ENCODE measurements around the gene BCL2. TPM values are rescaled to one million over a fixed set of nuclear protein-coding genes. Genes with fewer than 3 reads are reported as not detected.
A peak's percentile ranks its signal among the peaks of the same experiment; 100 is the strongest.

Gene BCL2
- total RNA-seq, 1 donor from 2014 or later: 145 TPM

DNA sequence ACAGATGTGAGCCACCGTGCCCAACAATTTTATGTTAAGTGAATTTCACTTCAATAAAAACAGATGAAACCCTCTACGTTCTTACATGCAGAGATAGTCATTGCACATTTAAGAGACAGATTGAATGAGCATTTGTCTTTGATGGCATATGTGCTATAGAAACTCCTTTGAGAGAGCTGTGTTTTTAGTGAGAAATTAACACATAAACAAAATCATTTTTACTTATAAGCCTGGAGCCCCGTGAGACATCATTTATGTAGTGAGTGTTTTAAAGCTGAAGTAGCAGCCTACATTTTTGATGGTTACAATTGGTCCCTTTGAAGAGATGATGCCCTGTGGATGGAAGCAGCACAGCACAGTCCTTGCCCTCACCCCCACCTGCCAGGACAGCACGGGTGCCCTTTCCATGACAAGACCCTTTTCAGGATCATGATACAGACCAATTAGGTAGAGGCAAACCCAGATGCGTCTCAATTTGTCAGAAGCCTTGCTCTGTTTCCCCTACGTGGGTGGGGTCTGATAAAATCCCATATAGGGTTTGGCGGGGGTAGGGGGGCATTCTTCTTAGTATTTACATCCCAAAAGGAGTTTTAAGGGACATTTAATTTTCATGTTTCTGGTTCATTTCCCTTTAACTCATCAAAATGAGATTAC, 237.1 kb downstream of the BCL2 start:
- ATAC-seq (ENCODE audit: low read depth) (no peak), DNase-seq (no peak)
- Mint-ChIP-seq H3K27ac (no peak overlapping the region), H3K27me3 (no peaks in the 10 kb centered on the region), H3K4me1 (peaks cover 15% of the 10 kb centered on the region), H3K9me3 (peaks cover 7% of the 10 kb centered on the region), H3K4me3 (no peak overlapping the region), H3K36me3 (ENCODE audit: low read depth) (no peaks in the 10 kb centered on the region)
- POLR2A ChIA-PET: no interaction called here
- CTCF ChIA-PET: interaction anchor here (1.1 kb wide), 1 partner anchor 65 kb away, joined by 4 read pairs; no protein-coding TSS in a partner anchor
- intact Hi-C loops (cut with micrococcal nuclease): no loop called here
- TF ChIP-seq, protein P1, sequence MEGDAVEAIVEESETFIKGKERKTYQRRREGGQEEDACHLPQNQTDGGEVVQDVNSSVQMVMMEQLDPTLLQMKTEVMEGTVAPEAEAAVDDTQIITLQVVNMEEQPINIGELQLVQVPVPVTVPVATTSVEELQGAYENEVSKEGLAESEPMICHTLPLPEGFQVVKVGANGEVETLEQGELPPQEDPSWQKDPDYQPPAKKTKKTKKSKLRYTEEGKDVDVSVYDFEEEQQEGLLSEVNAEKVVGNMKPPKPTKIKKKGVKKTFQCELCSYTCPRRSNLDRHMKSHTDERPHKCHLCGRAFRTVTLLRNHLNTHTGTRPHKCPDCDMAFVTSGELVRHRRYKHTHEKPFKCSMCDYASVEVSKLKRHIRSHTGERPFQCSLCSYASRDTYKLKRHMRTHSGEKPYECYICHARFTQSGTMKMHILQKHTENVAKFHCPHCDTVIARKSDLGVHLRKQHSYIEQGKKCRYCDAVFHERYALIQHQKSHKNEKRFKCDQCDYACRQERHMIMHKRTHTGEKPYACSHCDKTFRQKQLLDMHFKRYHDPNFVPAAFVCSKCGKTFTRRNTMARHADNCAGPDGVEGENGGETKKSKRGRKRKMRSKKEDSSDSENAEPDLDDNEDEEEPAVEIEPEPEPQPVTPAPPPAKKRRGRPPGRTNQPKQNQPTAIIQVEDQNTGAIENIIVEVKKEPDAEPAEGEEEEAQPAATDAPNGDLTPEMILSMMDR (IDR thresholded peaks at IDR 0.05): no peak

DNA sequence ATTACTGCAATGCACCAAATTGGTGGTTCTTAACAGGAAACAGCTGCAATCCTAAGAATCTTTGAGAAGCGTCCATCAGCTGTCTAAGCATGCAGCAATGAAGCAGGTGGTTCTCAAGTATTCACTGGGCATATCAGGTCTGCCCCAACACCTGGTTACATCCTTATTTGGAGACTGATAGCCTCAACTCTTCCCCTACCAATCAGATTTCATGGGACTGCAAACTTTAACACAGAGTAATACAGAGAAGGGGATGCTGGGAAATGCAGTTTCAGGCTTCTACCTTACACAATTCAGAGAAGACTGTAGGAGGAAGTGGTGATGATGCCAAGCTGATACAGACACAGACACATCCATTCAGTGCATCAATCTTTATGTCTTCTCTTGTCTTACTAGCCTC, 240.5 kb downstream of the BCL2 start:
- TF ChIP-seq, protein P1 (IDR thresholded peaks at IDR 0.05): no peak
- Mint-ChIP-seq H3K4me1 (peaks cover 25% of the 10 kb centered on the region), H3K27me3 (no peaks in the 10 kb centered on the region), H3K27ac (no peak overlapping the region), H3K9me3 (peaks cover 7% of the 10 kb centered on the region), H3K4me3 (no peak overlapping the region), H3K36me3 (ENCODE audit: low read depth) (no peaks in the 10 kb centered on the region)
- peak; percentile 71 for ATAC-seq (ENCODE audit: low read depth)
- ChIA-PET CTCF (interaction anchor here (0.6 kb wide), 1 partner anchor 201 kb away, joined by 3 read pairs; no protein-coding TSS in a partner anchor), POLR2A (interaction anchor here (1.9 kb wide), 1 partner anchor 23 kb away, joined by 4 read pairs; no protein-coding TSS in a partner anchor)
- no peak for DNase-seq
- intact Hi-C loops (cut with micrococcal nuclease): loop anchor here (2.0 to 5.0 kb wide), 5 partner anchors 18 to 552 kb away; no protein-coding TSS in a partner anchor

DNA sequence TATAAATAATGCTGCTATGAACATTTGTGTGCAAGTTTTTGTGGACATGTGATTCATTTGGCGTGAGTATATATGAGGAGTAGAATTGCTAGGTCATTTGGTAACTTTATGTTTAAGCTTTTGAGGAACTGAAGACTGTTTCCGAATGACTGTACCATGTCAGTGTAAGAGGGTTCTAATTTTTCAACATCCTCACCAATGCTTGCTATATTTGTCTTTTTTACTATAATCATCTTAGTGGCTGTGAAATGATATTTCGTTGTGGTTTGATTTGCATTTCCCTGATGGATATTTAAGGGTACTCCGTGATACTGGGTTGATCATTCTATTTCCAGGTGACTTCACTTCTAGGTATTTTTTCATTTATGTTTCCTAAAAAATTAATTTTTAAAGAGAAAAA, 241.1 kb downstream of the BCL2 start:
- ChIA-PET CTCF (no interaction called here), POLR2A (interaction anchor here (0.6 to 1.9 kb wide), 2 partner anchors 23 to 363 kb away, joined by 3 to 4 read pairs; partner anchors contain the start of gene PHLPP1)
- H3K4me3 Mint-ChIP-seq: peak overlapping the region; percentile 9
- H3K36me3 Mint-ChIP-seq (ENCODE audit: low read depth): no peaks in the 10 kb centered on the region
- H3K4me1 Mint-ChIP-seq: peaks cover 25% of the 10 kb centered on the region
- H3K27ac Mint-ChIP-seq: no peak overlapping the region
- ATAC-seq (ENCODE audit: low read depth) (peak; percentile 76), DNase-seq (no peak)
- TF ChIP-seq, protein P1 (IDR thresholded peaks at IDR 0.05): no peak
- intact Hi-C loops (cut with micrococcal nuclease): loop anchor here (1.0 to 5.0 kb wide), 6 partner anchors 18 to 551 kb away; partner anchors contain the start of gene PHLPP1
- H3K9me3 Mint-ChIP-seq: peaks cover 7% of the 10 kb centered on the region
- no peaks in the 10 kb centered on the region for H3K27me3 Mint-ChIP-seq

DNA sequence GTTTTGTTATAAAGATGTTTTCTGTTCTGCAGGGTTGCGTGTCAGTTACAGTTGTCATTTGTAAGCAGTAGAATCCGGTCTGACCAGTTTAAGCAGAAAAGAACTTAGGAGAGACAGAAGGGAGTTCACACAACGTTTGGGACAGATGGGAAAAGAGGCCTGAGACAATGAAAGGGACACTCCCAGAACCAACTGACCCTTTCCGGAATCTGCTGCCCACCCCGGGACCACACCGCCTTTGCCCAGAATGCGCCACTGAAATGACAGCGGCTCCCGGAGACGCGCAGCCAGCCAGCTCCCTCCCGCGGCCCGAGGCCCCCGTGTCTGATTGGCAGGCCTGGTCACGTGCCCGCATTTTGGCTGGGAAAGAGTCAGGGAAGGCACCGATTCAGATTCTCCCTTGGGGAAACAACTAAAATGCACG, 244.6 kb downstream of the BCL2 start:
- DNase-seq (peak; percentile 45), ATAC-seq (ENCODE audit: low read depth) (peak; percentile 58)
- Mint-ChIP-seq H3K27me3 (no peaks in the 10 kb centered on the region), H3K4me1 (peaks cover 25% of the 10 kb centered on the region), H3K27ac (peak overlapping the region; percentile 0), H3K4me3 (peak overlapping the region; percentile 78), H3K9me3 (peaks cover 3% of the 10 kb centered on the region), H3K36me3 (ENCODE audit: low read depth) (no peaks in the 10 kb centered on the region)
- ChIA-PET CTCF (interaction anchor here (1.9 kb wide), 1 partner anchor 58 kb away, joined by 8 read pairs; no protein-coding TSS in a partner anchor), POLR2A (interaction anchor here (0.6 kb wide), 1 partner anchor 15 kb away, joined by 5 read pairs; no protein-coding TSS in a partner anchor)
- TF ChIP-seq, protein P1 (IDR thresholded peaks at IDR 0.05): no peak
- intact Hi-C loops (cut with micrococcal nuclease): loop anchor here (2.0 to 5.0 kb wide), 2 partner anchors 348 to 548 kb away; partner anchors contain the start of gene VPS4B

DNA sequence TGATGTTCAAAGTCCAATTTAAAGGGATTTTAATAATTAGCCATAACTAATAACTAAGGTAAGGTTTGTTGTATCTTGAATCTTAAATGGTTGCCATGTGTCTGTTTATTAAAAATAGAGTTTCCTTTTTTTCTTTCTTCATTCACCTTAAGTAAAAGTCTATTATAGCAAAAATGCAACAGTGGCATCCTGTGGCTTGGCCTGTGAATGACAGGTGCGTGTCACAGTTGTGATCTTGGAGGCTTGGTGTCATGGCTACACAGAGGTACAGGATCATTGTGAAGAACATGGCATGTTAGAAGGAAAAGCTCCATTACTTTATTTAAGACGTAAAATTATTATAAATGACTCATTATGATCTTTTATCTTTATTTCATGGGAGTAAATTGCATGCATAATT, 246.1 kb downstream of the BCL2 start:
- H3K27me3 Mint-ChIP-seq: peaks cover 3% of the 10 kb centered on the region
- H3K27ac Mint-ChIP-seq: no peak overlapping the region
- CTCF ChIA-PET: interaction anchor here (1.1 kb wide), 1 partner anchor 57 kb away, joined by 4 read pairs; no protein-coding TSS in a partner anchor
- no peak overlapping the region for H3K4me3 Mint-ChIP-seq
- H3K36me3 Mint-ChIP-seq (ENCODE audit: low read depth): no peaks in the 10 kb centered on the region
- TF ChIP-seq, protein P1 (IDR thresholded peaks at IDR 0.05): no peak
- intact Hi-C loops (cut with micrococcal nuclease): loop anchor here (1.0 kb wide), 2 partner anchors 57 to 247 kb away; no protein-coding TSS in a partner anchor
- peaks cover 16% of the 10 kb centered on the region for H3K4me1 Mint-ChIP-seq
- POLR2A ChIA-PET: no interaction called here
- peaks cover 2% of the 10 kb centered on the region for H3K9me3 Mint-ChIP-seq
- ATAC-seq (ENCODE audit: low read depth): no peak
- no peak for DNase-seq
